ENCODE measurements around the gene ABCA10.
"Not testable (repeated sequence)": the region's sequence is repeated elsewhere in the genome, so short reads cannot be mapped to it uniquely, and the experiment has no call there.

Gene ABCA10

GRCh38 chr17:69228576-69228975 is at the start of gene ABCA10:
ABCA10 (minus strand) TSS chr17:69228824; CDS start chr17:69225358, 3,466 bp downstream.
- no peak for DNase-seq

GRCh38 chr17:69276279-69276678 is 47.7 kb upstream of the ABCA10 start:
- DNase-seq = not testable (repeated sequence)

- no peak for DNase-seq
Observed at GRCh38 chr17:69275751-69276150, 47.1 kb upstream of the ABCA10 start.

- DNase-seq = no peak
Observed at GRCh38 chr17:69271023-69271422, 42.4 kb upstream of the ABCA10 start.

- DNase-seq = no peak
Observed at GRCh38 chr17:69269131-69269998, 40.7 kb upstream of the ABCA10 start.

- no peak for DNase-seq
Observed at GRCh38 chr17:69268543-69269014, 40.0 kb upstream of the ABCA10 start.

GRCh38 chr17:69267219-69267618 is 38.6 kb upstream of the ABCA10 start:
- DNase-seq = no peak

- no peak for DNase-seq
Observed at GRCh38 chr17:69265873-69266272, 37.2 kb upstream of the ABCA10 start.

- DNase-seq = no peak
Observed at GRCh38 chr17:69254187-69254586, 25.6 kb upstream of the ABCA10 start.

GRCh38 chr17:69250641-69251040 is 22.0 kb upstream of the ABCA10 start:
- no peak for DNase-seq

GRCh38 chr17:69246726-69247375 is 18.2 kb upstream of the ABCA10 start:
- DNase-seq = no peak

GRCh38 chr17:69246202-69246601 is 17.6 kb upstream of the ABCA10 start:
- no peak for DNase-seq

GRCh38 chr17:69245617-69246016 is 17.0 kb upstream of the ABCA10 start:
- DNase-seq = no peak

GRCh38 chr17:69239611-69240600 is 11.3 kb upstream of the ABCA10 start:
- DNase-seq = no peak

- DNase-seq = no peak
Observed at GRCh38 chr17:69236946-69237345, 8.3 kb upstream of the ABCA10 start.

GRCh38 chr17:69236464-69236863 is 7.8 kb upstream of the ABCA10 start:
- no peak for DNase-seq

- DNase-seq = peak; percentile 68
Observed at GRCh38 chr17:69235338-69236058, 6.9 kb upstream of the ABCA10 start.

GRCh38 chr17:69232650-69233049 is 4.0 kb upstream of the ABCA10 start:
- no peak for DNase-seq

GRCh38 chr17:69231521-69231920 is 2.9 kb upstream of the ABCA10 start:
- no peak for DNase-seq

GRCh38 chr17:69230939-69231338 is 2.3 kb upstream of the ABCA10 start:
- DNase-seq = no peak

GRCh38 chr17:69228018-69228417 is 606 bp downstream of the ABCA10 start:
- no peak for DNase-seq

GRCh38 chr17:69227541-69227940 is 1.1 kb downstream of the ABCA10 start:
- DNase-seq = no peak
